Body of pancreas (tissue), 4 donors: ENCODE measurements around the gene COL12A1.

Source experiments
- CTCF ChIP-seq, 7 experiments: fragments of 450-650 bp in 4 of 7; fragments of 200-600 bp in 3 of 7; sonication (generic) in 3 of 7; IDR thresholded peaks; one replicate each; pipeline ENCODE4 v1.5.1; 2016 to 2019; ENCODE audit warnings: antibody characterized with exemption in 7 of 7
- POLR2A ChIP-seq, 3 donors: fragments of 450-650 bp; IDR thresholded peaks; one replicate each; pipeline ENCODE4 v1.6.1; 2016; ENCODE audit warnings: antibody characterized with exemption in 3 of 3, mild to moderate bottlenecking in 2 of 3

DNA sequence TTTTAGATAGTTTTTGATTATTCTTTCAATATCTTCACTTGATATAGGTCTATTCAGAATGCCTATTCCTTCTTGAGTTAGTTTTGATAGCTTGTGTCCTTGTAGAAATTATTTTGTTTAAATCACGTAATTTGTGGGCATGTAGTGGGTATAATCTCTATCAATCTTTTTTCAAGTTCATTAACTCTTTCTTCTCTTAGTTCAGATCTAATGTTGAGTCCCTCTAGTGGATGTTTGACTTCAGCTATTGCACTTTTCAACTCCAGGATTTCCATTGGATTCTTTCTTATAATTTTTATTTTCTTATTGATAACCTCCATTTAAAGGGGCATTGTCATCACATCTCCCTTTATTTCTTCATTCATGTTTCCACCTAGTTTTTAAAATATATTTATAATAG, 135.6 kb downstream of the COL12A1 start:
- TF ChIP-seq POLR2A (IDR thresholded peaks at IDR 0.05) (no peak), CTCF (IDR thresholded peaks at IDR 0.05) (no peak)
